Prostate gland (tissue), 2 donors: ENCODE measurements around the gene CDK16. TPM values are rescaled to one million over a fixed set of nuclear protein-coding genes. Genes with fewer than 3 reads are reported as not detected.

Source experiments
- DNase-seq: peaks from one replicate; pipeline ENCODE4 v3.0.0-alpha.2; 2019; ENCODE audit warnings: low spot score
- H3K27ac ChIP-seq, 2 donors: fragments of 200-600 bp; sonication (generic); 2 replicates each; pipeline ENCODE4 v1.5.1; 2017 to 2019
- H3K27me3 ChIP-seq: fragments of 200-600 bp; sonication (generic); replicated peaks from 2 replicates; pipeline ENCODE4 v1.5.1; 2019; ENCODE audit not compliant: insufficient read depth
- H3K36me3 ChIP-seq, 2 donors: fragments of 200-600 bp; sonication (generic); 1 replicate in 1 of 2; 2 replicates in 1 of 2; pipeline versions ENCODE4 v1.5.1 to v1.8.1; 2017 to 2019
- H3K4me1 ChIP-seq: fragments of 200-600 bp; sonication (generic); replicated peaks from 2 replicates; pipeline ENCODE4 v1.5.1; 2019
- H3K4me3 ChIP-seq, 2 donors: fragments of 200-600 bp; sonication (generic); 2 replicates each; pipeline ENCODE4 v1.5.1; 2017 to 2019
- H3K9me3 ChIP-seq: fragments of 200-600 bp; sonication (generic); 2 replicates; pipeline ENCODE4 v1.5.1; 2017
- POLR2A ChIP-seq: fragments of 450-650 bp; IDR thresholded peaks from one replicate; pipeline ENCODE4 v1.6.1; 2016; ENCODE audit warnings: antibody characterized with exemption, mild to moderate bottlenecking
- POLR2AphosphoS5 ChIP-seq: sonication (generic); formaldehyde crosslinking; IDR thresholded peaks from one replicate; pipeline ENCODE4 v1.6.1; 2017; ENCODE audit warnings: antibody characterized with exemption
- WGBS: methylation state at CpG from one replicate; pipeline ENCODE4 v1.1.5; 2018; 5-methylcytosine and 5-hydroxymethylcytosine counted together
- intact Hi-C: fragments of 100-400 bp; cut with DNase I; formaldehyde crosslinking; loops from one replicate; pipeline ENCODE4 v1.14.2; 2022
- total RNA-seq, 2 donors: library from RNA; depleted of rRNA; stranded (reverse); fragments of >200 nt; gene quantifications; one replicate each; pipeline ENCODE4 v1.1.0, GENCODE V29; 2016
- TF ChIP-seq, protein P1 (sequence below), 4 experiments: fragments of 200-600 bp in 2 of 4; fragments of 450-650 bp in 2 of 4; sonication (generic) in 2 of 4; IDR thresholded peaks; 1 replicate in 3 of 4; 2 replicates in 1 of 4; pipeline ENCODE4 v1.5.1; 2016 to 2019; ENCODE audit warnings: antibody characterized with exemption in 4 of 4, mild to moderate bottlenecking in 2 of 4, moderate library complexity in 2 of 4

Gene CDK16
- total RNA-seq, 2 donors from 2014 or later, result 63.5 to 173 TPM

DNA sequence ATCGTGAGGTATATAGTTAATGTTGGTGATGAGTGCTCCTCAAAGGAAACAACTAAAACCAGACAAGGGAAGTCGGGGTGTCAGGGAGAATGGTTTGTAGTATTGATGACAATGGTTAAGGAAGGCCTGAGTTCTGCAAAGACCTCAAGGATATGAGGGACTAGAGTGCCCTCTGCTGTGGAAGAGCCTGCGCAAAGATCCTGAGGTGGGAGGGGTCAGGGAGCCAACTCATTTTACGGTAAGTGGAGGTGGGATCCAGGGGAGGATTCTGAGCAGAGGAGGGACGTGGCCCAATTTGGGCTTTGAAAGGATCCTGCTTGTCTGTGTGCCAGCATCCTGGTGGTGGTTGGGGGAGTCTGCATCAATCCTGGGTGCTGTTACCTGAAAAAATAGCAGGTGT, 13.5 kb upstream of the CDK16 start:
- H3K9me3 ChIP-seq, result no peaks in the 10 kb centered on the region
- no peaks in the 10 kb centered on the region for H3K27me3 ChIP-seq
- H3K4me3 ChIP-seq, result no peak overlapping the region
- WGBS, result 58% methylated on average over 5 of the region's 5 CpGs
- TF ChIP-seq POLR2AphosphoS5 (no peak), POLR2A (no peak)
- TF ChIP-seq, protein P1, sequence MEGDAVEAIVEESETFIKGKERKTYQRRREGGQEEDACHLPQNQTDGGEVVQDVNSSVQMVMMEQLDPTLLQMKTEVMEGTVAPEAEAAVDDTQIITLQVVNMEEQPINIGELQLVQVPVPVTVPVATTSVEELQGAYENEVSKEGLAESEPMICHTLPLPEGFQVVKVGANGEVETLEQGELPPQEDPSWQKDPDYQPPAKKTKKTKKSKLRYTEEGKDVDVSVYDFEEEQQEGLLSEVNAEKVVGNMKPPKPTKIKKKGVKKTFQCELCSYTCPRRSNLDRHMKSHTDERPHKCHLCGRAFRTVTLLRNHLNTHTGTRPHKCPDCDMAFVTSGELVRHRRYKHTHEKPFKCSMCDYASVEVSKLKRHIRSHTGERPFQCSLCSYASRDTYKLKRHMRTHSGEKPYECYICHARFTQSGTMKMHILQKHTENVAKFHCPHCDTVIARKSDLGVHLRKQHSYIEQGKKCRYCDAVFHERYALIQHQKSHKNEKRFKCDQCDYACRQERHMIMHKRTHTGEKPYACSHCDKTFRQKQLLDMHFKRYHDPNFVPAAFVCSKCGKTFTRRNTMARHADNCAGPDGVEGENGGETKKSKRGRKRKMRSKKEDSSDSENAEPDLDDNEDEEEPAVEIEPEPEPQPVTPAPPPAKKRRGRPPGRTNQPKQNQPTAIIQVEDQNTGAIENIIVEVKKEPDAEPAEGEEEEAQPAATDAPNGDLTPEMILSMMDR (IDR thresholded peaks at IDR 0.05), result no peak
- intact Hi-C loops, result no loop called here
- H3K36me3 ChIP-seq, result peaks cover 0 to 12% of the 10 kb centered on the region in 2 donors
- DNase-seq, result no peak
- H3K4me1 ChIP-seq, result no peaks in the 10 kb centered on the region
- no peak overlapping the region for H3K27ac ChIP-seq

GRCh38 chrX:47206316-47206715, 12.2 kb upstream of the CDK16 start:
- no peak for DNase-seq
- H3K4me3 ChIP-seq, result no peak overlapping the region
- H3K9me3 ChIP-seq, result no peaks in the 10 kb centered on the region
- no peaks in the 10 kb centered on the region for H3K27me3 ChIP-seq
- TF ChIP-seq POLR2A (no peak), POLR2AphosphoS5 (no peak)
- TF ChIP-seq, protein P1 (IDR thresholded peaks at IDR 0.05), result no peak
- H3K27ac ChIP-seq, result no peak overlapping the region
- peaks cover 0 to 4% of the 10 kb centered on the region in 2 donors for H3K36me3 ChIP-seq
- intact Hi-C loops, result no loop called here
- 58% methylated on average over 3 of the region's 3 CpGs for WGBS
- no peaks in the 10 kb centered on the region for H3K4me1 ChIP-seq

GRCh38 chrX:47208108-47208507, 10.4 kb upstream of the CDK16 start:
- TF ChIP-seq POLR2A (no peak), POLR2AphosphoS5 (no peak)
- TF ChIP-seq, protein P1 (IDR thresholded peaks at IDR 0.05), result no peak
- no peaks in the 10 kb centered on the region for H3K4me1 ChIP-seq
- no peaks in the 10 kb centered on the region for H3K9me3 ChIP-seq
- intact Hi-C loops, result no loop called here
- H3K27ac ChIP-seq, result no peak overlapping the region
- no peaks in the 10 kb centered on the region for H3K27me3 ChIP-seq
- WGBS, result 84% methylated on average over 12 of the region's 12 CpGs
- H3K36me3 ChIP-seq, result no peaks in the 10 kb centered on the region
- no peak overlapping the region for H3K4me3 ChIP-seq
- no peak for DNase-seq

DNA sequence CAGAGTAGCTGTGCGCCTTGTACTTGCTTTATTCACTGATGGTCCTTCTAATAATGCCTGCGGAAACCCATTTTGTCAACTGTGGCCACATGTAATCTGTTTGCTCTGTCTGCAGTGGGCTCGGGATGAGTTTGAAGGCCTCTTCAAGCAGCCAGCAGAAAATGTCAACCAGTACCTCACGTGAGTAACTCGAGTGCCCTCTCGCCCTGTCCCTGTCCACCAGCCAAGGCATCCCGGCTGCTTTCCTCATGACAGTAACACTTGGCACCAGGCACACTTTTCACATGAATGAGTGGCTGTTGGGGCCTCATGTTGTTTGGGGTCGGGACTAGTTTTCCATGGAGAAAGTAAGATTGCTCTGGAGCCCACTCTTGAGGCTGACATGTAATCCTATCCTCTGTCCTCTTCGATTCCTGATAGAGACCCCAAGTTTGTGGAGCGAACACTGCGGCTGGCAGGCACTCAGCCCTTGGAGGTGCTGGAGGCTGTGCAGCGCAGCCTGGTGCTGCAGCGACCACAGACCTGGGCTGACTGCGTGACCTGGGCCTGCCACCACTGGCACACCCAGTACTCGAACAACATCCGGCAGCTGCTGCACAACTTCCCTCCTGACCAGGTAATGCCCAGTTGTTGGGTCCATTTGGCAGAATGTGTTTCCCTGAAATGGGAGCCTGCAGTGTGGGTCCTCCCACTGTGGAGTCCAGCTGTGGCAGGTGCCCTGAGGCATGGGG, 8.8 kb upstream of the CDK16 start:
- intact Hi-C loops, result no loop called here
- Histone ChIP-seq H3K4me3 (no peak overlapping the region), H3K4me1 (no peaks in the 10 kb centered on the region), H3K27me3 (no peaks in the 10 kb centered on the region), H3K27ac (no peak overlapping the region), H3K9me3 (no peaks in the 10 kb centered on the region), H3K36me3 (no peaks in the 10 kb centered on the region)
- DNase-seq, result no peak
- TF ChIP-seq POLR2A (no peak), POLR2AphosphoS5 (no peak)
- TF ChIP-seq, protein P1 (IDR thresholded peaks at IDR 0.05), result no peak
- WGBS, result 92% methylated on average over 9 of the region's 16 CpGs
